Right renal pelvis (tissue), 4 donors: Measurements from ENCODE around the gene COL8A1. TPM values are rescaled to one million over a fixed set of nuclear protein-coding genes. Genes with fewer than 3 reads are reported as not detected.

ENCODE experiments used
- DNase-seq, 4 donors: peaks; one replicate each; pipeline ENCODE4 v3.0.0-alpha.2; 2013; ENCODE audit warnings: low read depth in 4 of 4, low spot score in 3 of 4, missing footprints in 1 of 4
- polyA plus RNA-seq, 4 donors: library from polyadenylated mRNA; unstranded; fragments of 120-200 nt; gene quantifications; one replicate each; pipeline ENCODE4 v1.2.1, GENCODE V29; 2013; ENCODE audit not compliant: insufficient read length in 4 of 4

Gene COL8A1
- polyA plus RNA-seq, 4 donors = 4.5 to 7.3 (median 6.9) TPM

GRCh38 chr3:99637368-99638111 is 854 bp upstream of the COL8A1 start:
- no peak for DNase-seq

GRCh38 chr3:99639579-99639978 is 1.2 kb downstream of the COL8A1 start:
- no peak for DNase-seq

GRCh38 chr3:99640214-99640851 is 1.9 kb downstream of the COL8A1 start:
- DNase-seq = no peak

GRCh38 chr3:99641480-99641879 is 3.1 kb downstream of the COL8A1 start:
- DNase-seq = no peak

GRCh38 chr3:99641982-99642381 is 3.6 kb downstream of the COL8A1 start:
- no peak for DNase-seq

- no peak for DNase-seq
Observed at GRCh38 chr3:99644017-99644416, 5.6 kb downstream of the COL8A1 start.

GRCh38 chr3:99644746-99645145 is 6.4 kb downstream of the COL8A1 start:
- DNase-seq = no peak

- DNase-seq = no peak
Observed at GRCh38 chr3:99645277-99646106, 7.1 kb downstream of the COL8A1 start.

- no peak for DNase-seq
Observed at GRCh38 chr3:99646107-99646435, 7.7 kb downstream of the COL8A1 start.

- DNase-seq = no peak
Observed at GRCh38 chr3:99647081-99647480, 8.7 kb downstream of the COL8A1 start.

GRCh38 chr3:99648101-99648500 is 9.7 kb downstream of the COL8A1 start:
- DNase-seq = no peak

GRCh38 chr3:99648516-99648915 is 10.1 kb downstream of the COL8A1 start:
- no peak for DNase-seq

GRCh38 chr3:99651531-99651930 is 13.1 kb downstream of the COL8A1 start:
- DNase-seq = peak in 1 of 4 donors; percentile 42

GRCh38 chr3:99656624-99657023 is 18.2 kb downstream of the COL8A1 start:
- DNase-seq = no peak

GRCh38 chr3:99658274-99658673 is 19.9 kb downstream of the COL8A1 start:
- no peak for DNase-seq

- DNase-seq = no peak
Observed at GRCh38 chr3:99659032-99659431, 20.6 kb downstream of the COL8A1 start.

- DNase-seq = no peak
Observed at GRCh38 chr3:99659951-99660350, 21.6 kb downstream of the COL8A1 start.

- DNase-seq = no peak
Observed at GRCh38 chr3:99662838-99663570, 24.6 kb downstream of the COL8A1 start.

GRCh38 chr3:99663977-99664376 is 25.6 kb downstream of the COL8A1 start:
- no peak for DNase-seq

GRCh38 chr3:99665017-99665416 is 26.6 kb downstream of the COL8A1 start:
- DNase-seq = no peak

- no peak for DNase-seq
Observed at GRCh38 chr3:99666201-99666600, 27.8 kb downstream of the COL8A1 start.
